HG03575 (cell line): ENCODE measurements around the gene GPATCH8.

ENCODE experiments used
- ATAC-seq: cut with Tn5 transposase; IDR thresholded peaks from one replicate; pipeline ENCODE4 v1.9.1; 2021; ENCODE audit not compliant: unreplicated experiment, insufficient number of reproducible peaks, low FRiP score; ENCODE audit errors: extremely low read depth

GPATCH8 gene

GRCh38 chr17:44467108-44467507 is 36.1 kb downstream of the GPATCH8 start:
- no peak for ATAC-seq

- ATAC-seq: no peak
These were observed 36.9 kb downstream of the GPATCH8 start for GRCh38 chr17:44466339-44466738.

- ATAC-seq: no peak
These were observed 37.3 kb downstream of the GPATCH8 start for GRCh38 chr17:44465897-44466296.

- ATAC-seq: no peak
These were observed 37.9 kb downstream of the GPATCH8 start for GRCh38 chr17:44465276-44465675.

- no peak for ATAC-seq
These were observed 39.2 kb downstream of the GPATCH8 start for GRCh38 chr17:44464037-44464436.

GRCh38 chr17:44451832-44452231 is 51.4 kb downstream of the GPATCH8 start:
- no peak for ATAC-seq

- ATAC-seq: no peak
These were observed 52.1 kb downstream of the GPATCH8 start for GRCh38 chr17:44451016-44451627.

GRCh38 chr17:44448412-44448811 is 54.8 kb downstream of the GPATCH8 start:
- no peak for ATAC-seq

GRCh38 chr17:44444735-44445105 is 58.5 kb downstream of the GPATCH8 start:
- ATAC-seq: no peak

- no peak for ATAC-seq
These were observed 60.4 kb downstream of the GPATCH8 start for GRCh38 chr17:44442806-44443205.

GRCh38 chr17:44439168-44439567 is 64.0 kb downstream of the GPATCH8 start:
- no peak for ATAC-seq

- ATAC-seq: no peak
These were observed 64.6 kb downstream of the GPATCH8 start for GRCh38 chr17:44438636-44439035.

- no peak for ATAC-seq
These were observed 66.9 kb downstream of the GPATCH8 start for GRCh38 chr17:44436336-44436735.

- ATAC-seq: no peak
These were observed 70.7 kb downstream of the GPATCH8 start for GRCh38 chr17:44432254-44433157.

GRCh38 chr17:44424828-44425461 is 78.3 kb downstream of the GPATCH8 start:
- ATAC-seq: no peak

GRCh38 chr17:44417553-44417952 is 85.7 kb downstream of the GPATCH8 start:
- ATAC-seq: no peak

- no peak for ATAC-seq
These were observed 86.5 kb downstream of the GPATCH8 start for GRCh38 chr17:44416558-44417289.

GRCh38 chr17:44414394-44415155 is 88.6 kb downstream of the GPATCH8 start:
- no peak for ATAC-seq
